Spleen (tissue), 7 donors: ENCODE results near the gene ACACA.

Experiments
- POLR2A ChIP-seq, 3 donors: fragments of 450-650 bp; IDR thresholded peaks; one replicate each; pipeline ENCODE4 v1.5.1; 2017; ENCODE audit warnings: antibody characterized with exemption in 3 of 3, mild to moderate bottlenecking in 1 of 3
- POLR2AphosphoS5 ChIP-seq, 3 donors: sonication (generic); formaldehyde crosslinking; IDR thresholded peaks; one replicate each; pipeline ENCODE4 v1.5.1; 2017; ENCODE audit warnings: antibody characterized with exemption in 3 of 3
- TF ChIP-seq, protein P1 (sequence below), 11 experiments: fragments of 200-600 bp in 7 of 11; fragments of 450-650 bp in 4 of 11; sonication (generic) in 4 of 11; IDR thresholded peaks in 8 of 11; conservative IDR thresholded peaks in 3 of 11; 1 replicate in 7 of 11; 2 replicates in 4 of 11; pipeline versions ENCODE4 v1.4.0 to v1.8.0; 2016 to 2021; ENCODE audit warnings: antibody characterized with exemption in 11 of 11, inconsistent platforms in 4 of 11, mild to moderate bottlenecking in 1 of 11
- donor health status: DM: no; HTN: no; CAD: no; lungs with moderate emphysema.
- donor health status: DM: no; HTN: no; CAD: no.
- donor health status: DM: no; HTN: no; CAD: no.

DNA sequence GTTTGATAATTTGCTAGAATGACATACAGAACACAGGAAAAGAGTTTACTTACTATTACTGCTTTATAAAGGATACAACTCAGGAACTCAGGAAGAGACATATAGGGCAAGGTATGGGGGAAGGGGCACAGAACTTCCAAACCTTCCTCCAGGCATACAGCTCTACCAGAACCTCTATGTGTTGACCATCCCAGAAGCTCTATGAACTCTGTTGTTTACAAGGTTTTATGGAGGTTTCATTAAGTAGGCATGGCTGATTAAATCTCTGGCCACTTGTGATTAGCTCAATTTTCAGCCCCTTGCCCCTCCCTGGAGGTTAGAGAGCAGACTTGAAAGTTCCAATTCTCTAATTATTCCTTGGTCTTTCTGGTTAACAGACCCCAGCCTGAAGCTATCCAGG, 91.0 kb downstream of the ACACA start:
- TF ChIP-seq, protein P1, sequence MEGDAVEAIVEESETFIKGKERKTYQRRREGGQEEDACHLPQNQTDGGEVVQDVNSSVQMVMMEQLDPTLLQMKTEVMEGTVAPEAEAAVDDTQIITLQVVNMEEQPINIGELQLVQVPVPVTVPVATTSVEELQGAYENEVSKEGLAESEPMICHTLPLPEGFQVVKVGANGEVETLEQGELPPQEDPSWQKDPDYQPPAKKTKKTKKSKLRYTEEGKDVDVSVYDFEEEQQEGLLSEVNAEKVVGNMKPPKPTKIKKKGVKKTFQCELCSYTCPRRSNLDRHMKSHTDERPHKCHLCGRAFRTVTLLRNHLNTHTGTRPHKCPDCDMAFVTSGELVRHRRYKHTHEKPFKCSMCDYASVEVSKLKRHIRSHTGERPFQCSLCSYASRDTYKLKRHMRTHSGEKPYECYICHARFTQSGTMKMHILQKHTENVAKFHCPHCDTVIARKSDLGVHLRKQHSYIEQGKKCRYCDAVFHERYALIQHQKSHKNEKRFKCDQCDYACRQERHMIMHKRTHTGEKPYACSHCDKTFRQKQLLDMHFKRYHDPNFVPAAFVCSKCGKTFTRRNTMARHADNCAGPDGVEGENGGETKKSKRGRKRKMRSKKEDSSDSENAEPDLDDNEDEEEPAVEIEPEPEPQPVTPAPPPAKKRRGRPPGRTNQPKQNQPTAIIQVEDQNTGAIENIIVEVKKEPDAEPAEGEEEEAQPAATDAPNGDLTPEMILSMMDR (IDR thresholded peaks at IDR 0.05 in 8 of 11, conservative IDR thresholded peaks at IDR 0.05 in 3 of 11) = no peak
- TF ChIP-seq POLR2A (IDR thresholded peaks at IDR 0.05) (no peak), POLR2AphosphoS5 (IDR thresholded peaks at IDR 0.05) (no peak)
